Kidney (tissue), 14 donors: Measurements from ENCODE around the gene RBM47. TPM values are rescaled to one million over a fixed set of nuclear protein-coding genes. Genes with fewer than 3 reads are reported as not detected.

Source experiments
- DNase-seq, 5 donors: peaks; one replicate each; pipeline ENCODE4 v3.0.0-alpha.2; 2013 to 2020
- FAIRE-seq: peaks from 2 replicates; lab custom pipeline; 2012; peaks lifted over from hg19 to GRCh38; lab: Jason Lieb, UNC
- H3K27ac ChIP-seq, 2 donors: one replicate each; pipeline ENCODE4 v1.7.0; 2013; ENCODE audit warnings: low read depth in 2 of 2, low read length in 2 of 2, inconsistent platforms in 1 of 2
- H3K27me3 ChIP-seq: one replicate; pipeline ENCODE4 v1.7.1; 2013; ENCODE audit warnings: low read length, inconsistent platforms; ENCODE audit not compliant: control insufficient read depth, insufficient read depth
- H3K36me3 ChIP-seq, 3 donors: one replicate each; pipeline versions ENCODE4 v1.7.0 to v1.7.1; 2013; ENCODE audit warnings: low read length in 3 of 3, control low read depth in 1 of 3, inconsistent platforms in 1 of 3; ENCODE audit not compliant: insufficient read depth in 3 of 3, control insufficient read depth in 2 of 3
- H3K4me1 ChIP-seq, 3 donors: one replicate each; pipeline versions ENCODE4 v1.7.0 to v1.7.1; 2013; ENCODE audit warnings: low read length in 3 of 3, inconsistent platforms in 1 of 3, low read depth in 1 of 3; ENCODE audit not compliant: control insufficient read depth in 2 of 3, insufficient read depth in 2 of 3
- H3K4me3 ChIP-seq, 3 donors: one replicate each; pipeline versions ENCODE4 v1.7.0 to v1.8.1; 2013; ENCODE audit warnings: low read length in 3 of 3, control low read depth in 1 of 3, inconsistent platforms in 1 of 3
- H3K9ac ChIP-seq, 3 donors: one replicate each; pipeline versions ENCODE4 v1.7.0 to v1.7.1; 2013; ENCODE audit warnings: low read length in 3 of 3, control low read depth in 1 of 3, inconsistent platforms in 1 of 3
- H3K9me3 ChIP-seq, 3 donors: one replicate each; pipeline versions ENCODE4 v1.7.0 to v1.7.1; 2013; ENCODE audit warnings: low read length in 3 of 3, control low read depth in 1 of 3, inconsistent platforms in 1 of 3; ENCODE audit not compliant: control insufficient read depth in 2 of 3, insufficient read depth in 1 of 3
- CTCF ChIP-seq: IDR thresholded peaks from 3 replicates; pipeline ENCODE4 v1.5.1; 2012; ENCODE audit warnings: mild to moderate bottlenecking, moderate library complexity, borderline replicate concordance; ENCODE audit not compliant: insufficient read depth; ENCODE audit errors: extremely low read depth
- intact Hi-C: fragments of 100-400 bp; cut with DNase I; formaldehyde crosslinking; loops from one replicate; pipeline ENCODE4 v1.11.1; 2022
- polyA plus RNA-seq: library from polyadenylated mRNA; stranded (reverse); fragments of 350-450 nt; fragmentation: Illumina TruSeq; extraction: RNeasy Lipid Tissue Mini Kit (QIAGEN cat#74804); gene quantifications from one replicate; pipeline ENCODE4 v1.2.3, GENCODE V29; 2014; ENCODE audit warnings: low read depth, low replicate concordance; ENCODE audit not compliant: insufficient read depth
- total RNA-seq: library from RNA; stranded (reverse); fragmentation: NEBNext Ultra II Directional; extraction: Animal tissue kit (Norgen Biotek cat#: 25700); gene quantifications from one replicate; pipeline ENCODE4 v1.2.1, GENCODE V29; 2021
- donor health status: control.
- donor health status: control.
- donor health status: control.
- donor health status: control.
- donor health status: control.
- donor health status: DM: yes; HTN: yes; CAD: no.
- donor health status: Normal renal cell carcinoma (clear cell type).

RBM47 gene
- total and polyA plus RNA-seq, 2 donors from 2014 or later, result 61.5 to 124 TPM

GRCh38 chr4:40471923-40472322, 157.7 kb downstream of the RBM47 start:
- TF ChIP-seq CTCF, result no peak
- Histone ChIP-seq H3K36me3 (no peaks in the 10 kb centered on the region), H3K9me3 (no peaks in the 10 kb centered on the region), H3K4me1 (peaks cover 0 to 17% (median 4%) of the 10 kb centered on the region in 3 donors), H3K4me3 (no peak overlapping the region), H3K27me3 (no peaks in the 10 kb centered on the region), H3K9ac (no peak overlapping the region), H3K27ac (peak overlapping the region in 1 of 2 donors; percentile 26)
- DNase-seq (no peak), FAIRE-seq (no peak)
- intact Hi-C loops, result no loop called here

GRCh38 chr4:40466789-40467188, 162.9 kb downstream of the RBM47 start:
- Histone ChIP-seq H3K4me3 (no peak overlapping the region), H3K27ac (no peak overlapping the region), H3K36me3 (peaks cover 0 to 9% (median 4%) of the 10 kb centered on the region in 3 donors), H3K27me3 (no peaks in the 10 kb centered on the region), H3K9me3 (no peaks in the 10 kb centered on the region), H3K4me1 (peaks cover 0 to 18% (median 5%) of the 10 kb centered on the region in 3 donors), H3K9ac (no peak overlapping the region)
- intact Hi-C loops, result no loop called here
- no peak for TF ChIP-seq CTCF
- no peak for DNase-seq
- FAIRE-seq, result no peak

- H3K27me3 ChIP-seq, result no peaks in the 10 kb centered on the region
- intact Hi-C loops, result no loop called here
- TF ChIP-seq CTCF, result no peak
- FAIRE-seq (no peak), DNase-seq (no peak)
- no peak overlapping the region for H3K4me3 ChIP-seq
- H3K27ac ChIP-seq, result peak overlapping the region in 1 of 2 donors; percentile 25
- H3K9ac ChIP-seq, result no peak overlapping the region
- no peaks in the 10 kb centered on the region for H3K9me3 ChIP-seq
- peaks cover 0 to 9% (median 4%) of the 10 kb centered on the region in 3 donors for H3K36me3 ChIP-seq
- peaks cover 0 to 16% (median 10%) of the 10 kb centered on the region in 3 donors for H3K4me1 ChIP-seq
Observed at GRCh38 chr4:40462326-40462725, 167.3 kb downstream of the RBM47 start.

GRCh38 chr4:40461879-40462278, 167.8 kb downstream of the RBM47 start:
- Histone ChIP-seq H3K4me1 (peaks cover 0 to 16% (median 10%) of the 10 kb centered on the region in 3 donors), H3K9ac (no peak overlapping the region)

More at GRCh38 chr4:40461879-40462278, 167.8 kb downstream of the RBM47 start:
- peaks cover 0 to 9% (median 4%) of the 10 kb centered on the region in 3 donors for H3K36me3 ChIP-seq
- intact Hi-C loops, result no loop called here
- H3K4me3 ChIP-seq, result no peak overlapping the region
- peak overlapping the region in 1 of 2 donors; percentile 49 for H3K27ac ChIP-seq
- no peaks in the 10 kb centered on the region for H3K27me3 ChIP-seq
- FAIRE-seq (no peak), DNase-seq (no peak)
- no peak for TF ChIP-seq CTCF
- H3K9me3 ChIP-seq, result no peaks in the 10 kb centered on the region
